ENCODE measurements around the gene TBC1D10A.

DNA sequence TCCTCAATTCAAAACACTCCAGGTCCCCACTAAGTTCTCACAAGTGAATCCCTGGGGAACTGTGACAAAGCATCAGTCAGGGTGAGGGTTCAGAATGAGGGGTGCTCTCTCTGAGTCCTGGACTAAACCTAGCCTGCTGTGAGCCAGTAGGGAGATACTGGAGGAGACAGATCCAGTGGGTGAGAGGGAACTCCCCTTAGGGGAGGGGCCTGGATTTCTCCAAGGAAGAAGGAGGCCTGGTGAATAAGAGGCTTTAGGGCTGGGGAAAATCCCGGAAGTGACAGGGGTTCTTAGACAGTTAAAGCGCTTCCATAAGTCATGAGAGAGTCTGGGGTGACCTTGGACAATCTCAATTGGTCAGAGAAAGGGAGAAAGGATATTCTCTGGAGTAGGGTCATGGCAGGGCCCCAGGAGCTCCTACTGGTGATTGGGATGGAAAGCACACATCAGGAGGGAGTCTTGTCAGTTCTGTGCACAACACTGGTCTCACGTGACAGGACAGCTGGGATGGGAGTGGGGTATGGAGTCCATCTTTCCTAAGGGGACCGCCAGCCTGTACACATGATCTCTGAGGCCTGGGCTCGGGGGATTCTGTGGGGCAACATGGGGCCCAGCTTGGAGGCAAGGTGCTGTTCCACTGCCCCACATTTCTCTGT lies 1.5 kb downstream of the TBC1D10A start:
- TF ChIP-seq, protein P1, sequence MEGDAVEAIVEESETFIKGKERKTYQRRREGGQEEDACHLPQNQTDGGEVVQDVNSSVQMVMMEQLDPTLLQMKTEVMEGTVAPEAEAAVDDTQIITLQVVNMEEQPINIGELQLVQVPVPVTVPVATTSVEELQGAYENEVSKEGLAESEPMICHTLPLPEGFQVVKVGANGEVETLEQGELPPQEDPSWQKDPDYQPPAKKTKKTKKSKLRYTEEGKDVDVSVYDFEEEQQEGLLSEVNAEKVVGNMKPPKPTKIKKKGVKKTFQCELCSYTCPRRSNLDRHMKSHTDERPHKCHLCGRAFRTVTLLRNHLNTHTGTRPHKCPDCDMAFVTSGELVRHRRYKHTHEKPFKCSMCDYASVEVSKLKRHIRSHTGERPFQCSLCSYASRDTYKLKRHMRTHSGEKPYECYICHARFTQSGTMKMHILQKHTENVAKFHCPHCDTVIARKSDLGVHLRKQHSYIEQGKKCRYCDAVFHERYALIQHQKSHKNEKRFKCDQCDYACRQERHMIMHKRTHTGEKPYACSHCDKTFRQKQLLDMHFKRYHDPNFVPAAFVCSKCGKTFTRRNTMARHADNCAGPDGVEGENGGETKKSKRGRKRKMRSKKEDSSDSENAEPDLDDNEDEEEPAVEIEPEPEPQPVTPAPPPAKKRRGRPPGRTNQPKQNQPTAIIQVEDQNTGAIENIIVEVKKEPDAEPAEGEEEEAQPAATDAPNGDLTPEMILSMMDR (conservative IDR thresholded peaks at IDR 0.05 in 1 of 2, IDR thresholded peaks at IDR 0.05 in 1 of 2; ENCODE audit: extremely low read depth in 1 of 2, insufficient read depth in 1 of 2, low read depth in 1 of 2, low read length in 2 of 2): no peak
- no peak for TF ChIP-seq EZH2 (IDR thresholded peaks at IDR 0.05; ENCODE audit: borderline replicate concordance, low read length)

Data from mammary epithelial cell (primary cell).